ENCODE measurements around the gene COP1.
A peak's percentile ranks its signal among the peaks of the same experiment; 100 is the strongest.

COP1 gene

GRCh38 chr1:176188604-176189003 lies 18.5 kb downstream of the COP1 start:
- Histone ChIP-seq H3K36me3 (replicated peaks) (no peaks in the 10 kb centered on the region), H3K9me3 (no peaks in the 10 kb centered on the region), H3K27me3 (ENCODE audit: low read depth) (no peaks in the 10 kb centered on the region), H3K4me3 (no peak overlapping the region), H3K4me1 (peaks cover 9% of the 10 kb centered on the region)
- in situ Hi-C loops (cut with MboI; ENCODE audit: low sequenced_read_pairs): no loop called here
- no peak for DNase-seq (ENCODE audit: low spot score in 2 of 2)

GRCh38 chr1:176187001-176187400 lies 20.1 kb downstream of the COP1 start:
- H3K4me1 ChIP-seq: peaks cover 9% of the 10 kb centered on the region
- H3K9me3 ChIP-seq: no peaks in the 10 kb centered on the region
- in situ Hi-C loops (cut with MboI; ENCODE audit: low sequenced_read_pairs): no loop called here
- H3K36me3 ChIP-seq (replicated peaks): no peaks in the 10 kb centered on the region
- no peaks in the 10 kb centered on the region for H3K27me3 ChIP-seq (ENCODE audit: low read depth)
- no peak for DNase-seq (ENCODE audit: low spot score in 2 of 2)
- no peak overlapping the region for H3K4me3 ChIP-seq

GRCh38 chr1:176183618-176184017 lies 23.5 kb downstream of the COP1 start:
- Histone ChIP-seq H3K36me3 (replicated peaks) (peaks cover 3% of the 10 kb centered on the region; the same call in 1 of the 2 replicates), H3K4me3 (no peak overlapping the region), H3K27me3 (ENCODE audit: low read depth) (no peaks in the 10 kb centered on the region), H3K4me1 (peaks cover 9% of the 10 kb centered on the region), H3K9me3 (no peaks in the 10 kb centered on the region)
- in situ Hi-C loops (cut with MboI; ENCODE audit: low sequenced_read_pairs): no loop called here
- no peak for DNase-seq (ENCODE audit: low spot score in 2 of 2)

- peaks cover 6% of the 10 kb centered on the region for H3K36me3 ChIP-seq (replicated peaks)
- H3K9me3 ChIP-seq: no peaks in the 10 kb centered on the region
- H3K27me3 ChIP-seq (ENCODE audit: low read depth): no peaks in the 10 kb centered on the region
- in situ Hi-C loops (cut with MboI; ENCODE audit: low sequenced_read_pairs): no loop called here
- H3K4me1 ChIP-seq: 0 out of 2 replicates have a peak, but pooled peaks cover 3% of the 10 kb centered on the region
- no peak overlapping the region for H3K4me3 ChIP-seq
- no peak for DNase-seq (ENCODE audit: low spot score in 2 of 2)
Measured at GRCh38 chr1:176178316-176178715, 28.8 kb downstream of the COP1 start.

GRCh38 chr1:176177764-176178163 lies 29.3 kb downstream of the COP1 start:
- H3K36me3 ChIP-seq (replicated peaks): peaks cover 6% of the 10 kb centered on the region
- H3K9me3 ChIP-seq: no peaks in the 10 kb centered on the region
- no peak overlapping the region for H3K4me3 ChIP-seq
- DNase-seq (ENCODE audit: low spot score in 2 of 2): no peak
- in situ Hi-C loops (cut with MboI; ENCODE audit: low sequenced_read_pairs): no loop called here
- no peaks in the 10 kb centered on the region for H3K27me3 ChIP-seq (ENCODE audit: low read depth)
- 0 out of 2 replicates have a peak, but pooled peaks cover 3% of the 10 kb centered on the region for H3K4me1 ChIP-seq

GRCh38 chr1:176174108-176174507 lies 33.0 kb downstream of the COP1 start:
- H3K36me3 ChIP-seq (replicated peaks): peaks cover 12% of the 10 kb centered on the region
- no peak for DNase-seq (ENCODE audit: low spot score in 2 of 2)
- H3K4me3 ChIP-seq: no peak overlapping the region
- H3K9me3 ChIP-seq: no peaks in the 10 kb centered on the region
- H3K27me3 ChIP-seq (ENCODE audit: low read depth): no peaks in the 10 kb centered on the region
- in situ Hi-C loops (cut with MboI; ENCODE audit: low sequenced_read_pairs): no loop called here
- H3K4me1 ChIP-seq: 0 out of 2 replicates have a peak, but pooled peaks cover 3% of the 10 kb centered on the region

- H3K9me3 ChIP-seq: no peaks in the 10 kb centered on the region
- H3K4me1 ChIP-seq: peaks cover 6% of the 10 kb centered on the region
- no peaks in the 10 kb centered on the region for H3K27me3 ChIP-seq (ENCODE audit: low read depth)
- in situ Hi-C loops (cut with MboI; ENCODE audit: low sequenced_read_pairs): no loop called here
- DNase-seq (ENCODE audit: low spot score in 2 of 2): no peak
- peaks cover 12% of the 10 kb centered on the region for H3K36me3 ChIP-seq (replicated peaks)
- H3K4me3 ChIP-seq: no peak overlapping the region
Measured at GRCh38 chr1:176172215-176172614, 34.9 kb downstream of the COP1 start.

GRCh38 chr1:176167210-176167609 lies 39.9 kb downstream of the COP1 start:
- Histone ChIP-seq H3K9me3 (no peaks in the 10 kb centered on the region), H3K36me3 (replicated peaks) (peaks cover 12% of the 10 kb centered on the region), H3K27me3 (ENCODE audit: low read depth) (no peaks in the 10 kb centered on the region), H3K4me3 (no peak overlapping the region), H3K4me1 (peaks cover 4% of the 10 kb centered on the region)
- in situ Hi-C loops (cut with MboI; ENCODE audit: low sequenced_read_pairs): no loop called here
- no peak for DNase-seq (ENCODE audit: low spot score in 2 of 2)

- in situ Hi-C loops (cut with MboI; ENCODE audit: low sequenced_read_pairs): no loop called here
- no peak for DNase-seq (ENCODE audit: low spot score in 2 of 2)
- H3K36me3 ChIP-seq (replicated peaks): peaks cover 15% of the 10 kb centered on the region
Measured at GRCh38 chr1:176165573-176165972, 41.5 kb downstream of the COP1 start.

GRCh38 chr1:176164014-176164678 lies 42.9 kb downstream of the COP1 start:
- H3K36me3 ChIP-seq (replicated peaks): peaks cover 12% of the 10 kb centered on the region; the same call in 1 of the 2 replicates
- in situ Hi-C loops (cut with MboI; ENCODE audit: low sequenced_read_pairs): no loop called here
- peaks cover 4% of the 10 kb centered on the region for H3K4me1 ChIP-seq
- H3K9me3 ChIP-seq: no peaks in the 10 kb centered on the region
- no peak for DNase-seq (ENCODE audit: low spot score in 2 of 2)
- no peaks in the 10 kb centered on the region for H3K27me3 ChIP-seq (ENCODE audit: low read depth)
- no peak overlapping the region for H3K4me3 ChIP-seq

More at GRCh38 chr1:176165573-176165972, 41.5 kb downstream of the COP1 start:
- Histone ChIP-seq H3K27me3 (ENCODE audit: low read depth) (no peaks in the 10 kb centered on the region), H3K9me3 (no peaks in the 10 kb centered on the region), H3K4me1 (peaks cover 4% of the 10 kb centered on the region), H3K4me3 (no peak overlapping the region)

- in situ Hi-C loops (cut with MboI; ENCODE audit: low sequenced_read_pairs): no loop called here
- peaks cover 12% of the 10 kb centered on the region; the same call in 1 of the 2 replicates for H3K36me3 ChIP-seq (replicated peaks)
- DNase-seq (ENCODE audit: low spot score in 2 of 2): no peak
- 0 out of 2 replicates have a peak, but pooled peaks cover 3% of the 10 kb centered on the region for H3K9me3 ChIP-seq
- H3K4me3 ChIP-seq: no peak overlapping the region
- peaks cover 13% of the 10 kb centered on the region for H3K4me1 ChIP-seq
- H3K27me3 ChIP-seq (ENCODE audit: low read depth): no peaks in the 10 kb centered on the region
Measured at GRCh38 chr1:176159993-176160392, 47.1 kb downstream of the COP1 start.

- no peak for DNase-seq (ENCODE audit: low spot score in 2 of 2)
- no peak overlapping the region for H3K4me3 ChIP-seq
- H3K9me3 ChIP-seq: 0 out of 2 replicates have a peak, but pooled peaks cover 3% of the 10 kb centered on the region
- peaks cover 12% of the 10 kb centered on the region; the same call in 1 of the 2 replicates for H3K36me3 ChIP-seq (replicated peaks)
- in situ Hi-C loops (cut with MboI; ENCODE audit: low sequenced_read_pairs): no loop called here
- H3K4me1 ChIP-seq: peaks cover 13% of the 10 kb centered on the region
- H3K27me3 ChIP-seq (ENCODE audit: low read depth): no peaks in the 10 kb centered on the region
Measured at GRCh38 chr1:176157995-176158394, 49.1 kb downstream of the COP1 start.

GRCh38 chr1:176149939-176150807 lies 56.9 kb downstream of the COP1 start:
- no peaks in the 10 kb centered on the region for H3K27me3 ChIP-seq (ENCODE audit: low read depth)
- no peaks in the 10 kb centered on the region for H3K9me3 ChIP-seq
- in situ Hi-C loops (cut with MboI; ENCODE audit: low sequenced_read_pairs): no loop called here
- H3K36me3 ChIP-seq (replicated peaks): no peaks in the 10 kb centered on the region
- H3K4me1 ChIP-seq: peaks cover 11% of the 10 kb centered on the region
- H3K4me3 ChIP-seq: no peak overlapping the region
- DNase-seq (ENCODE audit: low spot score in 2 of 2): peak; percentile 14 to 41

- no peaks in the 10 kb centered on the region; the same call in 1 of the 2 replicates for H3K4me1 ChIP-seq
- no peak for DNase-seq (ENCODE audit: low spot score in 2 of 2)
- no peaks in the 10 kb centered on the region for H3K27me3 ChIP-seq (ENCODE audit: low read depth)
- H3K9me3 ChIP-seq: no peaks in the 10 kb centered on the region
- in situ Hi-C loops (cut with MboI; ENCODE audit: low sequenced_read_pairs): no loop called here
- H3K4me3 ChIP-seq: no peak overlapping the region
- H3K36me3 ChIP-seq (replicated peaks): no peaks in the 10 kb centered on the region
Measured at GRCh38 chr1:176144526-176144925, 62.6 kb downstream of the COP1 start.
